ENCODE data around the gene USP24. TPM values are rescaled to one million over a fixed set of nuclear protein-coding genes. Genes with fewer than 3 reads are reported as not detected.
A peak's percentile ranks its signal among the peaks of the same experiment; 100 is the strongest.

Gene USP24
- total RNA-seq, 1 experiment from 2014 or later: 40.9 TPM

- TF ChIP-seq SMAD4 (CRISPR knock-in tag; IDR thresholded peaks at IDR 0.05) (no peak), ERG (CRISPR knock-in tag; IDR thresholded peaks at IDR 0.05) (no peak), TCF7 (CRISPR knock-in tag; IDR thresholded peaks at IDR 0.05; ENCODE audit: low read depth) (no peak), ZNF425 (CRISPR knock-in tag; conservative IDR thresholded peaks at IDR 0.05) (no peak), ZNF423 (CRISPR knock-in tag; IDR thresholded peaks at IDR 0.05) (no peak), HMGA2 (CRISPR knock-in tag; IDR thresholded peaks at IDR 0.05) (no peak), ATF6 (CRISPR knock-in tag; IDR thresholded peaks at IDR 0.05) (no peak), ARID4B (CRISPR knock-in tag; IDR thresholded peaks at IDR 0.05; ENCODE audit: borderline replicate concordance) (no peak)
- POLR2A ChIA-PET: interaction anchor here (1.0 kb wide), 1 partner anchor 98 kb away, joined by 4 read pairs; no protein-coding TSS in a partner anchor
- no peaks in the 10 kb centered on the region for H3K27me3 Mint-ChIP-seq (ENCODE audit: low read depth)
- H3K4me1 Mint-ChIP-seq: 0 out of 2 replicates have a peak, but pooled peaks cover 4% of the 10 kb centered on the region
- no peak overlapping the region for H3K4me3 Mint-ChIP-seq
- no peaks in the 10 kb centered on the region for H3K9me3 Mint-ChIP-seq
- ATAC-seq: peak; percentile 31
- no peak for DNase-seq (ENCODE audit: low spot score)
- CTCF ChIA-PET: interaction anchor here (1.1 to 2.3 kb wide), 6 partner anchors 14 to 290 kb away, joined by 4 to 22 read pairs (median 5); no protein-coding TSS in a partner anchor
- H3K27ac Mint-ChIP-seq: no peak overlapping the region
- peaks cover 27% of the 10 kb centered on the region for H3K36me3 Mint-ChIP-seq
Observed at GRCh38 chr1:55048453-55049270, 166.5 kb downstream of the USP24 start.

GRCh38 chr1:55047611-55048010 lies 167.6 kb downstream of the USP24 start:
- peaks cover 12% of the 10 kb centered on the region for H3K4me1 Mint-ChIP-seq
- DNase-seq (ENCODE audit: low spot score): no peak
- H3K27ac Mint-ChIP-seq: 0 out of 2 replicates have a peak overlapping the region, but pooled peaks have one; percentile 25
- H3K36me3 Mint-ChIP-seq: peaks cover 23% of the 10 kb centered on the region
- ChIA-PET CTCF (interaction anchor here (1.0 kb wide), 1 partner anchor 51 kb away, joined by 3 read pairs; no protein-coding TSS in a partner anchor), POLR2A (no interaction called here)
- H3K9me3 Mint-ChIP-seq: no peaks in the 10 kb centered on the region
- no peaks in the 10 kb centered on the region for H3K27me3 Mint-ChIP-seq (ENCODE audit: low read depth)
- ATAC-seq: no peak
- no peak overlapping the region for H3K4me3 Mint-ChIP-seq
- TF ChIP-seq ZNF219 (CRISPR knock-in tag; IDR thresholded peaks at IDR 0.05; ENCODE audit: borderline replicate concordance): no peak
- no peak for TF ChIP-seq PRRX2 (CRISPR knock-in tag; IDR thresholded peaks at IDR 0.05)
- TF ChIP-seq SMAD3 (CRISPR knock-in tag; IDR thresholded peaks at IDR 0.05; ENCODE audit: borderline replicate concordance): no peak
- TF ChIP-seq ERG (CRISPR knock-in tag; IDR thresholded peaks at IDR 0.05): no peak
- no peak for TF ChIP-seq IRF1 (CRISPR knock-in tag; IDR thresholded peaks at IDR 0.05)
- TF ChIP-seq MLX (CRISPR knock-in tag; IDR thresholded peaks at IDR 0.05): no peak
- no peak for TF ChIP-seq MXD4 (CRISPR knock-in tag; IDR thresholded peaks at IDR 0.05; ENCODE audit: borderline replicate concordance)
- no peak for TF ChIP-seq USF2 (CRISPR knock-in tag; IDR thresholded peaks at IDR 0.05)
- TF ChIP-seq ZNF425 (CRISPR knock-in tag; conservative IDR thresholded peaks at IDR 0.05): no peak
